Thyroid gland (tissue), 4 donors: ENCODE measurements around the gene SPEF2. TPM values are rescaled to one million over a fixed set of nuclear protein-coding genes. Genes with fewer than 3 reads are reported as not detected.

Source experiments
- DNase-seq, 2 donors: peaks; one replicate each; pipeline ENCODE4 v3.0.0-alpha.2; 2019
- H3K27ac ChIP-seq, 3 donors: fragments of 200-600 bp; sonication (generic); 1 replicate in 2 of 3; 2 replicates in 1 of 3; pipeline ENCODE4 v1.5.1; 2016 to 2019; ENCODE audit warnings: mild to moderate bottlenecking in 1 of 3, moderate library complexity in 1 of 3
- H3K27me3 ChIP-seq: fragments of 200-600 bp; sonication (generic); one replicate; pipeline ENCODE4 v1.5.1; 2019
- H3K36me3 ChIP-seq, 2 donors: fragments of 200-600 bp; sonication (generic); one replicate each; pipeline ENCODE4 v1.5.1; 2016 to 2019
- H3K4me1 ChIP-seq, 2 donors: fragments of 200-600 bp; sonication (generic); one replicate each; pipeline ENCODE4 v1.5.1; 2017 to 2019
- H3K4me3 ChIP-seq, 3 donors: fragments of 200-600 bp; sonication (generic); replicated peaks in 1 of 3; 1 replicate in 2 of 3; 2 replicates in 1 of 3; pipeline ENCODE4 v1.5.1; 2016; ENCODE audit warnings: mild to moderate bottlenecking in 1 of 3
- H3K9me3 ChIP-seq: fragments of 200-600 bp; sonication (generic); one replicate; pipeline ENCODE4 v1.5.1; 2017
- CTCF ChIP-seq, 6 experiments: fragments of 200-600 bp in 3 of 6; fragments of 450-650 bp in 3 of 6; sonication (generic) in 3 of 6; IDR thresholded peaks; one replicate each; pipeline ENCODE4 v1.5.1; 2016 to 2019; ENCODE audit warnings: antibody characterized with exemption in 6 of 6, mild to moderate bottlenecking in 2 of 6, inconsistent platforms in 1 of 6, moderate library complexity in 1 of 6
- POLR2A ChIP-seq, 2 donors: fragments of 450-650 bp; IDR thresholded peaks; one replicate each; pipeline ENCODE4 v1.6.1; 2017; ENCODE audit warnings: antibody characterized with exemption in 2 of 2, mild to moderate bottlenecking in 2 of 2, moderate library complexity in 1 of 2
- WGBS, 2 donors: methylation state at CpG; one replicate each; pipeline ENCODE4 v1.1.5; 2017; 5-methylcytosine and 5-hydroxymethylcytosine counted together
- intact Hi-C: fragments of 100-400 bp; cut with DNase I; formaldehyde crosslinking; loops from one replicate; pipeline ENCODE4 v1.15.1; 2023
- total RNA-seq, 4 donors: library from RNA; depleted of rRNA; stranded (reverse); fragments of >200 nt; gene quantifications; one replicate each; pipeline ENCODE4 v1.2.3, GENCODE V29; 2016

The SPEF2 gene
- total RNA-seq, 4 donors from 2014 or later = 17.7 to 39.5 (median 21.5) TPM

GRCh38 chr5:35735718-35736117 lies 118.1 kb downstream of the SPEF2 start:
- H3K4me1 ChIP-seq = no peaks in the 10 kb centered on the region
- no peaks in the 10 kb centered on the region for H3K27me3 ChIP-seq
- DNase-seq = no peak
- TF ChIP-seq CTCF (IDR thresholded peaks at IDR 0.05) (no peak), POLR2A (IDR thresholded peaks at IDR 0.05) (no peak)
- WGBS, 2 donors = 90 to 93% methylated on average over 3 of the region's 3 CpGs
- intact Hi-C loops = no loop called here
- H3K9me3 ChIP-seq = no peaks in the 10 kb centered on the region
- no peak overlapping the region for H3K4me3 ChIP-seq
- no peak overlapping the region for H3K27ac ChIP-seq
- H3K36me3 ChIP-seq = no peaks in the 10 kb centered on the region

DNA sequence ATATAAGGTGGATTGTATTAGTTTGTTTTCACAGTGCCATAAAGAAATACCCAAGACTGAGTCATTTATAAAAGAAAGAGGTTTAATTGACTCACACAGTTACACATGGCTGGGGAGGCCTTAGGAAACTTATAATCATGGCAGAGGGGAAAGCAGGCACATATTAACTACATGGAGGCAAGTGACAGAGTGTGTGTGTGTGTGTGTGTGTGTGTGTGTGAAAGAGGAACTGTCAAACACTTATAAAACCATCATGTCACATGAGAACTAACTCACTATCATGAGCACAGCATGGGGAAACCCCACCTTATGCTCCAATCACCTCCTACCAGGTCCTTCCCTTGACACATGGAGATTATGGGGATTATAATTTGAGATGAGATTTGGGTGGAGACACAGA lies 118.6 kb downstream of the SPEF2 start:
- Histone ChIP-seq H3K9me3 (no peaks in the 10 kb centered on the region), H3K27me3 (no peaks in the 10 kb centered on the region), H3K4me3 (no peak overlapping the region), H3K4me1 (no peaks in the 10 kb centered on the region), H3K27ac (no peak overlapping the region), H3K36me3 (no peaks in the 10 kb centered on the region)
- TF ChIP-seq CTCF (IDR thresholded peaks at IDR 0.05) (no peak), POLR2A (IDR thresholded peaks at IDR 0.05) (no peak)
- intact Hi-C loops = no loop called here
- DNase-seq = no peak

GRCh38 chr5:35741126-35741716 lies 123.6 kb downstream of the SPEF2 start:
- Histone ChIP-seq H3K4me3 (no peak overlapping the region), H3K4me1 (no peaks in the 10 kb centered on the region), H3K27me3 (no peaks in the 10 kb centered on the region), H3K9me3 (no peaks in the 10 kb centered on the region), H3K36me3 (no peaks in the 10 kb centered on the region), H3K27ac (no peak overlapping the region)
- WGBS, 2 donors = 78 to 85% methylated on average over 5 of the region's 5 CpGs
- no peak for DNase-seq
- no peak for TF ChIP-seq CTCF (IDR thresholded peaks at IDR 0.05)
- no peak for TF ChIP-seq POLR2A (IDR thresholded peaks at IDR 0.05)
- intact Hi-C loops = no loop called here

GRCh38 chr5:35741971-35742370 lies 124.3 kb downstream of the SPEF2 start:
- intact Hi-C loops = no loop called here
- Histone ChIP-seq H3K36me3 (no peaks in the 10 kb centered on the region), H3K27me3 (no peaks in the 10 kb centered on the region), H3K4me3 (no peak overlapping the region), H3K27ac (no peak overlapping the region), H3K4me1 (no peaks in the 10 kb centered on the region), H3K9me3 (no peaks in the 10 kb centered on the region)
- WGBS, 2 donors = 77 to 89% methylated on average over 1 of the region's 1 CpG
- no peak for DNase-seq
- TF ChIP-seq POLR2A (IDR thresholded peaks at IDR 0.05) (no peak), CTCF (IDR thresholded peaks at IDR 0.05) (no peak)

DNA sequence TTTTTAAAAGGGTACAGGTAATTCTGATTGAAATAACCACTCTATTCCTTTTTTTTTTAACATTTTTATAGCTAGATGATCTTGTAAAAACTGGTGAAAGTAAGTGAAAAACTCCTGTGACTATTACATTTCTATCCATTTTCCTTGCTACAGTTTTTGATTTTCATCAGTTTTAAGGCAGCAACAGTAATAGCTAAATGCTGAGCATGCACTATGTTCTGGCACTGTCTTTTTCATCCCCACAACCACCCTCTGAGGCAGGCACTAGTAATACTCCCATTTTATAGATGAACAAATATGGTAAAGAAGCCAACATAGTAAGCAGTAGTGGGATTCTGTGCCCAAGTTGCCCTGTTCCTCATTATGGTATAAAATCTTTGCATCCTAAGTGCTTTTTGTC lies 126.0 kb downstream of the SPEF2 start:
- Histone ChIP-seq H3K4me3 (no peak overlapping the region), H3K27me3 (no peaks in the 10 kb centered on the region), H3K27ac (no peak overlapping the region), H3K9me3 (no peaks in the 10 kb centered on the region), H3K4me1 (no peaks in the 10 kb centered on the region), H3K36me3 (no peaks in the 10 kb centered on the region)
- DNase-seq = no peak
- intact Hi-C loops = no loop called here
- TF ChIP-seq CTCF (IDR thresholded peaks at IDR 0.05) = no peak
- TF ChIP-seq POLR2A (IDR thresholded peaks at IDR 0.05) = no peak
